ENCODE data around the gene SLC2A13. TPM values are rescaled to one million over a fixed set of nuclear protein-coding genes. Genes with fewer than 3 reads are reported as not detected.
A peak's percentile ranks its signal among the peaks of the same experiment; 100 is the strongest.

SLC2A13 gene
- total RNA-seq, 2 donors from 2014 or later, result 5.9 to 13.7 TPM

GRCh38 chr12:39773266-39773665, 332.6 kb downstream of the SLC2A13 start:
- H3K27me3 ChIP-seq (replicated peaks; ENCODE audit: insufficient read depth), result no peaks in the 10 kb centered on the region
- no peaks in the 10 kb centered on the region for H3K36me3 ChIP-seq
- no peaks in the 10 kb centered on the region for H3K4me1 ChIP-seq (replicated peaks)
- no peak overlapping the region for H3K27ac ChIP-seq
- H3K4me3 ChIP-seq, result no peak overlapping the region
- no peak for DNase-seq (ENCODE audit: low spot score)
- H3K9me3 ChIP-seq, result no peaks in the 10 kb centered on the region
- TF ChIP-seq CTCF (IDR thresholded peaks at IDR 0.05) (no peak), POLR2A (IDR thresholded peaks at IDR 0.05) (no peak), POLR2AphosphoS5 (IDR thresholded peaks at IDR 0.05) (no peak)
- intact Hi-C loops (cut with DNase I), result no loop called here
- 79% methylated on average over 2 of the region's 2 CpGs for WGBS

- no peaks in the 10 kb centered on the region for H3K27me3 ChIP-seq (replicated peaks; ENCODE audit: insufficient read depth)
- DNase-seq (ENCODE audit: low spot score), result no peak
- WGBS, result 71% methylated on average over 3 of the region's 3 CpGs
- no peak overlapping the region for H3K4me3 ChIP-seq
- H3K9me3 ChIP-seq, result no peaks in the 10 kb centered on the region
- no peak for TF ChIP-seq CTCF (IDR thresholded peaks at IDR 0.05)
- intact Hi-C loops (cut with DNase I), result no loop called here
- H3K36me3 ChIP-seq, result no peaks in the 10 kb centered on the region
- H3K4me1 ChIP-seq (replicated peaks), result no peaks in the 10 kb centered on the region
- H3K27ac ChIP-seq, result no peak overlapping the region
Measured at GRCh38 chr12:39772821-39773259, 333.0 kb downstream of the SLC2A13 start.

DNA sequence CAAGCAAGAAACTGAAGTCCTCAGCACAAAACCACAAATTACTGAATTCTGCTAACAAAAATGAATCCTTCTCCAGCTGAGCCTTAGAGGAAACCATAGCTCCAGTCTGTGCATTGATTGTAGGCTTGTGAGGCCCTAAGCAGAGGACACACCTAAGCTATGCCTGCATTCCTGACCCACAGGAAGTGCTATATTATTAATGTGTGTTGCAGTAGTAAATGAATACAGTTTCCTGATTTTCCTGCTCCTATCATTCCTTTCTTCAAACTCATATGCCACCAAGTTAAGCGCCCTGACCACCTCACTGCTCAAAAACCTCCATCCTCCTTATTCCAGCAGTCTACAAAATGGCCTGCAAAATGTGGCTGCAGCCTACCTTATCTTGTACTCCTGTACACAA, 334.4 kb downstream of the SLC2A13 start:
- no peak for TF ChIP-seq CTCF (IDR thresholded peaks at IDR 0.05)
- TF ChIP-seq POLR2A (IDR thresholded peaks at IDR 0.05), result no peak
- no peak for TF ChIP-seq POLR2AphosphoS5 (IDR thresholded peaks at IDR 0.05)
- intact Hi-C loops (cut with DNase I), result no loop called here
- 100% methylated on average over 1 of the region's 1 CpG for WGBS
- H3K9me3 ChIP-seq, result no peaks in the 10 kb centered on the region
- no peaks in the 10 kb centered on the region for H3K36me3 ChIP-seq
- DNase-seq (ENCODE audit: low spot score), result no peak
- no peak overlapping the region for H3K4me3 ChIP-seq
- no peak overlapping the region for H3K27ac ChIP-seq
- no peaks in the 10 kb centered on the region for H3K4me1 ChIP-seq (replicated peaks)
- H3K27me3 ChIP-seq (replicated peaks; ENCODE audit: insufficient read depth), result no peaks in the 10 kb centered on the region

GRCh38 chr12:39764944-39765560, 340.8 kb downstream of the SLC2A13 start:
- no peak overlapping the region for H3K27ac ChIP-seq
- WGBS, result 40% methylated on average over 3 of the region's 3 CpGs
- no peak overlapping the region for H3K4me3 ChIP-seq
- H3K36me3 ChIP-seq, result no peaks in the 10 kb centered on the region
- H3K4me1 ChIP-seq (replicated peaks), result no peaks in the 10 kb centered on the region
- intact Hi-C loops (cut with DNase I), result loop anchor here (1.0 to 5.0 kb wide), 2 partner anchors 227 to 342 kb away; no protein-coding TSS in a partner anchor
- no peaks in the 10 kb centered on the region for H3K27me3 ChIP-seq (replicated peaks; ENCODE audit: insufficient read depth)
- no peak for DNase-seq (ENCODE audit: low spot score)
- H3K9me3 ChIP-seq, result no peaks in the 10 kb centered on the region
- TF ChIP-seq POLR2A (IDR thresholded peaks at IDR 0.05) (no peak), CTCF (IDR thresholded peaks at IDR 0.05) (peak; percentile 39 to 86 (median 62))

DNA sequence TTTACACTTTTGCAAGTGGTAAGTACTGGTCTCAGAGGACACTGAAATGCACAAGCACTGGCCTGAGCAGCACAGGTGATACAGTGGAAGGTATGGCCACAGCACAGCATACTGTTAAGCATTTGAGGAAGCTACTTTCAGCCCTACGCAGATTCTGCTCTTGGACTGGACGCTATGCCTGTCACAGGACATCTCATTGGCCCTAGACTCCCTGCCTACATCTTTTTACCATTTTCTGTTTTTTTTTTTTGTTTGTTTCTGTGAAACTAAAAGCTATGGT, 342.1 kb downstream of the SLC2A13 start:
- H3K4me1 ChIP-seq (replicated peaks), result no peaks in the 10 kb centered on the region
- H3K27me3 ChIP-seq (replicated peaks; ENCODE audit: insufficient read depth), result no peaks in the 10 kb centered on the region
- no peaks in the 10 kb centered on the region for H3K9me3 ChIP-seq
- no peaks in the 10 kb centered on the region for H3K36me3 ChIP-seq
- 98% methylated on average over 2 of the region's 2 CpGs for WGBS
- DNase-seq (ENCODE audit: low spot score), result no peak
- intact Hi-C loops (cut with DNase I), result no loop called here
- no peak overlapping the region for H3K4me3 ChIP-seq
- no peak for TF ChIP-seq POLR2A (IDR thresholded peaks at IDR 0.05)
- no peak for TF ChIP-seq POLR2AphosphoS5 (IDR thresholded peaks at IDR 0.05)
- TF ChIP-seq CTCF (IDR thresholded peaks at IDR 0.05), result no peak
- no peak overlapping the region for H3K27ac ChIP-seq
